ENCODE measurements around the gene ERVW-1. TPM values are rescaled to one million over a fixed set of nuclear protein-coding genes. Genes with fewer than 3 reads are reported as not detected.
"Not testable (repeated sequence)": the region's sequence is repeated elsewhere in the genome, so short reads cannot be mapped to it uniquely, and the experiment has no call there.

The ERVW-1 gene
- total RNA-seq, 2 donors from 2014 or later: not detected

GRCh38 chr7:92456236-92456635, 21.5 kb downstream of the ERVW-1 start:
- no peaks in the 10 kb centered on the region for H3K9me3 Mint-ChIP-seq
- ATAC-seq (replicated peaks): no peak
- no peaks in the 10 kb centered on the region for H3K4me1 Mint-ChIP-seq
- H3K27ac Mint-ChIP-seq: no peak overlapping the region
- H3K36me3 Mint-ChIP-seq (ENCODE audit: low read depth): peaks cover 45% of the 10 kb centered on the region
- H3K27me3 Mint-ChIP-seq: no peaks in the 10 kb centered on the region
- H3K4me3 Mint-ChIP-seq: no peak overlapping the region

DNA sequence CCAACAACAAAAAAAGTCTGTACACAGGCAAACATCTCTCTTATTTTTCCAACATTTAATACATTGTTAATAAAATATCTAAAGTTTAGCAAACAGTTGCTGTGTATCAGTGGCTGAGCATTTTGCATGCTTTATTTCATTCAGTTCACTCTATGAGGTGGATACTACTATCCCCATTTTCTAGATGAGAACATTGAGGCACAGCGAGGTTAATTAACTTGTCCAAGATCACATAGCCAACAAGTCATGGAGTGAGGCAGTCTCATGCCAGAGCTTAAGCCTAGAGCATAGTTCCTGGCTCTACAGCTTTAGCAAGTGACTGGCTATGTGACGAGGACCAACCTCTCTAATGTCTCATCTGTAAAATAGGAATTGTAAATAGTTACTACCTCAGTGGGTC, 26.1 kb downstream of the ERVW-1 start:
- no peaks in the 10 kb centered on the region for H3K27me3 Mint-ChIP-seq
- peaks cover 75% of the 10 kb centered on the region for H3K36me3 Mint-ChIP-seq (ENCODE audit: low read depth)
- ATAC-seq (replicated peaks): no peak
- no peaks in the 10 kb centered on the region for H3K9me3 Mint-ChIP-seq
- H3K27ac Mint-ChIP-seq: no peak overlapping the region
- H3K4me3 Mint-ChIP-seq: no peak overlapping the region
- no peaks in the 10 kb centered on the region for H3K4me1 Mint-ChIP-seq

DNA sequence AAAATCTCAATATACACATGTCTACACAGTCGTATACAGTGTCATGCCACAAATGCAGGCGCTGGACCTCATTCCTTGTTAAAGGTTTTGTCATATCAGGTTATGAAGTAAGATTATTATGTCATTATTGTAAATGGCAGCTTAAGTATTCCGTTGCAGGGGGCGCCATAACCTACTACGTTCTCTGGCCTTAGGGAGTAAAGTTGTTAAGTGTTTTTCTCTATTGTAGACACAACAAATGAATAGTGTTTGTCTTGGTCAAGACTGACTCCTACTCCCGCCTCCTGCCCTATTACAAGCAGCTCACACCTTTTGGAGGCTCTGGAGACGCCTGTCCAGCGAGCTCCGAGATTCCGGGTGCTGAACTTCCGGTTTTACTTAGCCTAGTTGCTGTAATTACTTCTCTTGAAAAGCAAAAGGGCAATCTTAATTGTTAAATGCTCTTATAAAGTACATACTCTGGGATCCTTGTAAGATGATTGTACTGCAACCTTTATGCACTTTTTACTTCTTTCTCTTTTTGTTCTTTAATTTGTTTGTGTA, 29.5 kb downstream of the ERVW-1 start:
- peak; percentile 45 for ATAC-seq (replicated peaks)
- H3K4me1 Mint-ChIP-seq: no peaks in the 10 kb centered on the region
- H3K27me3 Mint-ChIP-seq: no peaks in the 10 kb centered on the region
- no peaks in the 10 kb centered on the region for H3K9me3 Mint-ChIP-seq
- peak overlapping the region; percentile 89 for H3K4me3 Mint-ChIP-seq
- peak overlapping the region; percentile 90 for H3K27ac Mint-ChIP-seq
- peaks cover 41% of the 10 kb centered on the region for H3K36me3 Mint-ChIP-seq (ENCODE audit: low read depth)

DNA sequence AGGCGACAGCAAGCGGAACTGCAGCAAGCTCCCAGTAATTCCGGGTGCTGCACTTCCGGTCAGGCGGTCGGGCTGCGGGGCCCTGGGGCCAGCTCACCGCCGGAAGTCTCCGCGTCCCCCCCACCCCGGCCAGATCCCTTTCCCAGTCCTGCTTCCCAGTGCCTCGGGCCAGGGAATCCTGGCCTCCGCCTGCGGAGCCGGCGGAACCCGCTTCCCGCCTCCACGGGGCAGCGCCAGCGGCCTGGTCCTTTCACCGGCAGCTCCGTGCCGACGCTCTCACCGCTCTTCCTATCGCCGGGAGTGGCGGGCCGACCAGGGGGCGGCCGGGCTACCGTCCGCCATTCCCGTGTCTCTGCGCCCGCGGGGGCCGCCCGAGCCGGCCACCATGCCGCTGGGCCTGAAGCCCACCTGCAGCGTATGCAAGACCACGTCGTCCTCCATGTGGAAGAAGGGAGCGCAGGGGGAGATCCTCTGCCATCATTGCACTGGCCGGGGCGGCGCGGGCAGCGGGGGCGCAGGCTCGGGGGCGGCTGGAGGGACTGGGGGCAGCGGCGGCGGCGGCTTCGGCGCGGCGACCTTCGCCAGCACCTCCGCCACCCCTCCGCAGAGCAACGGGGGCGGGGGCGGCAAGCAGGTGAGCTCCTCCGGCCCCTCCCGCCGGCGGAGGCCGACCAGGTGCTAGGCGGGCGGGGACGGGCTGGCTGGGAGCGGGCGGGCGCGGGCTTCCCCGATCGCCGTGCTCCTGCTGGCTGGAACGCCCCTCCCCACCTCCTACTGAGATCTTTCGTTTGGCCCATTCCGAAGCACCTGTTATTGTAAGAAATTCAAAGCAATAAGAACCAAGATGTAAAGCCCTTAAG, 30.2 kb downstream of the ERVW-1 start, which contains the start of gene GATAD1:
GATAD1 (plus strand) TSS at position 138 of the 860 bp plus-strand sequence; CDS start at position 386, 248 bp downstream.
- Mint-ChIP-seq H3K36me3 (ENCODE audit: low read depth) (peaks cover 37% of the 10 kb centered on the region), H3K9me3 (no peaks in the 10 kb centered on the region), H3K27me3 (no peaks in the 10 kb centered on the region), H3K4me1 (no peaks in the 10 kb centered on the region), H3K27ac (peak within 1 kb of the TSS; percentile 90), H3K4me3 (peak within 1 kb of the TSS; percentile 89)
- peak; percentile 88 for ATAC-seq (replicated peaks)

GRCh38 chr7:92446869-92447344, 30.8 kb downstream of the ERVW-1 start:
- no peak for ATAC-seq (replicated peaks)
- Mint-ChIP-seq H3K36me3 (ENCODE audit: low read depth) (peaks cover 37% of the 10 kb centered on the region), H3K27me3 (no peaks in the 10 kb centered on the region), H3K4me3 (peak overlapping the region; percentile 89), H3K4me1 (no peaks in the 10 kb centered on the region), H3K9me3 (no peaks in the 10 kb centered on the region), H3K27ac (peak overlapping the region; percentile 65)

DNA sequence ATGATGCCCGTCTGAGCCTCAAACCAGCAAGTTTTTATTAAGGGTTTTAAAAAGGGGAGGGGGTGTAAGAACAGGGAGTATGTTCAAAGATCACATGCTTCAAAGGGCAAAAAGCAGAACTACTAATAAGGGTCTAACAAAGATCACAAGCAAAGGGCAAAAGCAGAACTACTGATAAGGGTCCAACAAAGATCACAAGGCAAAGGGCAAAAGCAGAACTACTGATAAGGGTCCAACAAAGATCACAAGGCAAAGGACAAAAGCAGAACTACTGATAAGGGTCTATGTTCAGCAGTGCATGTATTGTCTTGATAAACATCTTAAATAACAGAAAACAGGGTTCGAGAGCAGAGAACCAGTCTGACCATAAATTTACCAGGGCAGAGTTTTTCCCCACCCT, 35.0 kb downstream of the ERVW-1 start:
- H3K9me3 Mint-ChIP-seq; H3K36me3 Mint-ChIP-seq (ENCODE audit: low read depth); ATAC-seq (replicated peaks); H3K27me3 Mint-ChIP-seq; H3K27ac Mint-ChIP-seq; H3K4me3 Mint-ChIP-seq; H3K4me1 Mint-ChIP-seq: not testable (repeated sequence)

- Mint-ChIP-seq H3K4me3 (no peak overlapping the region), H3K27me3 (no peaks in the 10 kb centered on the region), H3K9me3 (no peaks in the 10 kb centered on the region), H3K4me1 (no peaks in the 10 kb centered on the region), H3K36me3 (ENCODE audit: low read depth) (no peaks in the 10 kb centered on the region), H3K27ac (no peak overlapping the region)
- ATAC-seq (replicated peaks): no peak
These were observed 39.7 kb downstream of the ERVW-1 start for GRCh38 chr7:92437956-92438491.

DNA sequence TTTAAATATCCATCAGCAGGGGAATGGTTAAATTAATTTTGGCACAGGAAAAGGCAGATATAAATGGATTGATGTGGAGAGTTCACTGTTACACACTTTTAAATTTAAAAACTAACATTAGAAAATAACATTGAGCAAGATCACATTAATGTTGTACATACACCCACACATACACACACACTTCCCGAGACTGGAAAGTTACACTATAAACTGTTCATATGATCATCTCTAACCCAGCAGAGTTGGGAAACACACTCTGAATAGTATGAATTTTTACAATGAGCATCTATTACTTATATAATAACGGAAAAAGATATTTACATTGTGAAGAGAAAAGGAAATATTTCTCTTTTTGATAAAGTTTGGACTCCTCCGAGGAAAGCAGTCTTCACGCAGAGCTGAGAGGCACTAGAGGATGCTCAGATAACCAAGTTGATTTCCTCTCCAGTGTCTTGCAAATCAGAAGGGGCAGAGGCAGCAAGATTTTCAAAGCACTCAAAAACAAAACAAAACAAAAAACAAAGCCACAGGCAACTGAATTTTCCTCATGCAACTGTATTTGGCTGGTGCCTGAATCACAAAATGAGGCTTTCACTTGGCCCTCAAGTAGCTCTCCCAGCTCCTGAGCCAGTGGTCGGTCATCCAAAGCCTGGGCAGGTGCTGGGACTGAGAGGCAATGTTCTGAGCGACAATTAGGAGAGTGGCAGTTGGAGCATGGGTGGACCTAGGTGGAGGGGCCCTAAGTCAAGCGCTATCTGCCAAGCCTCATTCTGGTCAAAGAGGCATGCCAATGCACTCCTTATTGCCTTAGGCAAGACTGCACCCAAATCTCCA, 40.9 kb downstream of the ERVW-1 start:
- Mint-ChIP-seq H3K4me1 (no peaks in the 10 kb centered on the region), H3K27ac (no peak overlapping the region), H3K4me3 (no peak overlapping the region), H3K36me3 (ENCODE audit: low read depth) (no peaks in the 10 kb centered on the region), H3K27me3 (no peaks in the 10 kb centered on the region), H3K9me3 (no peaks in the 10 kb centered on the region)
- ATAC-seq (replicated peaks): no peak

DNA sequence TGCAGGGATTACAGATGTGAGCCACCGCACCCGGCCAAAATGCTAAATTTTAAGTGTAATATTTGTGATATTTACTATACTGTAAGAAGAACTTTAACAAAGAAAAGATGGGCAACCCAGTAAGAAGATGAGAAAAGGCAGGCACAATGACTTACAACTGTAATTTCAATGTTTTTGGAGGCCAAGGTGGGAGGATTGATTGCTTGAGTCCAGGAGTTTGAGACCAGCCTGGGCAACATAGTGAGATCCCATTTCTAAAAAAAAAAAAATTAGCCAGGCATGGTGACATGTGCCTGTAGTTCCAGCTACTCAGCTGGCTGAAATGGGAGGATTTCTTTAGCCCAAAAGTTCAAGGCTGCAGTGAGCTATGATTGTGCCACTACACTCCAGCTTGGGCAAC, 42.2 kb downstream of the ERVW-1 start:
- no peak for ATAC-seq (replicated peaks)
- Mint-ChIP-seq H3K36me3 (ENCODE audit: low read depth) (no peaks in the 10 kb centered on the region), H3K9me3 (no peaks in the 10 kb centered on the region), H3K4me3 (no peak overlapping the region), H3K27ac (no peak overlapping the region), H3K4me1 (no peaks in the 10 kb centered on the region), H3K27me3 (no peaks in the 10 kb centered on the region)

DNA sequence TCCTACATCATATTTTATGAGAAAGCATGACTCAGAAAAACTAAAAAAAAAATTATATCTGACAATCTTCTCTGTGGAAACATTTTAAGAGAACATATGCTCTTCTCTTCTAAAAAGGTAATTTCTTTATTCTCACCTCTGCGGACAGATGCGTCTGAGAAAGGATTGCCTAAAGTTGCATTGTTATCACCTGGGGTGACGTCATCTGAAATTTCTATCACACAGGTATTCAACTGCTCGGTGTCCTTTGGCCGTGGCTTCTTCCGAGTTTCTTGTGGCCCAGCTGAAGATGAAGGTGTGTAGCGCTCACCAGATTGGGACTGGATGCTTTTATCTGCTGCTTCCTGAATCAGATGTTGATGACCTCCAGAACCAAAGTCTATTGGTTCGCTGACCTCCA, 44.7 kb downstream of the ERVW-1 start:
- no peak for ATAC-seq (replicated peaks)
- Mint-ChIP-seq H3K4me3 (no peak overlapping the region), H3K27me3 (peaks cover 2% of the 10 kb centered on the region), H3K4me1 (no peaks in the 10 kb centered on the region), H3K36me3 (ENCODE audit: low read depth) (no peaks in the 10 kb centered on the region), H3K27ac (no peak overlapping the region), H3K9me3 (no peaks in the 10 kb centered on the region)

GRCh38 chr7:92432299-92432946, 45.3 kb downstream of the ERVW-1 start:
- Mint-ChIP-seq H3K27me3 (peaks cover 6% of the 10 kb centered on the region), H3K4me3 (no peak overlapping the region)
- ATAC-seq (replicated peaks): no peak

GRCh38 chr7:92427193-92427592, 50.6 kb downstream of the ERVW-1 start:
- Mint-ChIP-seq H3K4me1 (peaks cover 9% of the 10 kb centered on the region), H3K27me3 (peaks cover 14% of the 10 kb centered on the region), H3K27ac (no peak overlapping the region), H3K36me3 (ENCODE audit: low read depth) (no peaks in the 10 kb centered on the region), H3K9me3 (no peaks in the 10 kb centered on the region), H3K4me3 (no peak overlapping the region)
- ATAC-seq (replicated peaks): no peak

More at GRCh38 chr7:92432299-92432946, 45.3 kb downstream of the ERVW-1 start:
- no peaks in the 10 kb centered on the region for H3K36me3 Mint-ChIP-seq (ENCODE audit: low read depth)
- no peaks in the 10 kb centered on the region for H3K9me3 Mint-ChIP-seq
- no peaks in the 10 kb centered on the region for H3K4me1 Mint-ChIP-seq
- H3K27ac Mint-ChIP-seq: no peak overlapping the region

DNA sequence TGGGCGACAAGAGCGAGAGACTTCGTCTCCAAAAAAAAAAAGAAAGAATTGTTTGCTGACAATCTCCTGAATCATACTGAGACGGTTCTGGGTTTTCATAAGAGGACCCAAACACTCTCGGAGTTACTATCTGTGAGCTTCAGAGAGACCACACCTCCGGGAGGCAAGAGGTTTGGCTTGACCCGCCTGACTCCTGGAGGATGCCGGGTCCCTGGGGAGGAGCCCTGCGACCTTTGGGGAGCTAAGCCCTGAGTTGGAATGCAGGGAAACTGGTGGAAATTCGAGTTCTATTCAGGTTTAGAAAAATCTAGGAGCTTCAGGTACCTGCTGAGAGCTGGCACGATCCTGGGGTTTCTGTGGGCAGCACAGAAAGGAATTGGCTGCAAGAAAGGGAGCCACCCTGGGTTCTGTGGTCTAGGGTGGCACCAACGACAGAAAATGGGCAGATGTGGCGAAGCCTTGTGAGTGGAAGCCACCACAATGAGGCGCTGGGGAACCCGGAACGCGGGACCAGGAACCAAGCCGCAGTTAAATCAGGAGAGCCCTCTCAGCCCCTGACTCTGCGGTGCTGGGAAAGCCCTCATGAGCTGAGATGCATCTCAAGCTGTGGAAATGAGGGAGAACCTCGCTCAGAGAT, 52.3 kb downstream of the ERVW-1 start:
- Mint-ChIP-seq H3K36me3 (ENCODE audit: low read depth) (no peaks in the 10 kb centered on the region), H3K9me3 (no peaks in the 10 kb centered on the region), H3K27me3 (peaks cover 14% of the 10 kb centered on the region), H3K4me3 (peak overlapping the region; percentile 88), H3K4me1 (peaks cover 9% of the 10 kb centered on the region), H3K27ac (no peak overlapping the region)
- peak; percentile 16 for ATAC-seq (replicated peaks)

Data from activated T-helper 17 cell treated with anti-CD3 and anti-CD28 coated beads, Interleukin-2, amount 50 U/mL, for 72 hours (primary cell).